Measurements from ENCODE around the gene CCNQ. TPM values are rescaled to one million over a fixed set of nuclear protein-coding genes. Genes with fewer than 3 reads are reported as not detected.

Gene CCNQ
- total RNA-seq, 1 experiment from 2014 or later = 20.3 TPM

DNA sequence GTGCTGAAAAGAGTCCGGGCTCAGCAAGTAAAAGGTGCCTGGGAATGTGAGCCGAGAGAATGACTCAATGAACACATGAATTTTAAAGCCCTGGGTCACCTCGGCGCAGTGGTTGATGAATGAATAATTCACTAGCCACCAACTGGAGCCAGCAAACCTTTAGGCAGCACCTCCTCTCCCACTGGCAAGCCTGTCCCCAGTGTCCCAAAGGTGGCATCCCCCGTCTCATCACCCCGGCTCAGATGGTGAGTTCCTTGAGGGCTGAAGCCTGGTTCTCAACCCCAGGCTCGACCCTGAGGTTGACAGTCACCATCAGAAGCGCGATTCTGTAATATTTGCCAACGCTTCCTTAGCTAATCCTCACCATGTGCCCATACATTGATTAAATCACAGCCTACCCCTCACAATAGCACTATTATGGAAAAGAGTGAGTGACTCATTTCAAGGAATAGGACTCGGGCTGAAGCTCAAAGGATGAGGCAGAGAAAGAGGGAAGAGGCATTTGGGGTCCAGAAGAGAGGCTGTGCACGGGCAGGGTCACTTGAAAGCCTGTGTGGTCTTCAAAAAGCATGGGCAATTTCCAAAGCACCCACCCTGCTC is 2.7 kb upstream of the CCNQ start:
- ChIA-PET CTCF (no interaction called here), RAD21 (ENCODE audit: low non-redundant PET in 1 of 2, low total read pairs in 2 of 2, uncharacterized antibody in 2 of 2, unreplicated experiment in 2 of 2) (no interaction called here), POLR2A (no interaction called here)
- H3K9ac ChIP-seq (ENCODE audit: low read length) = no peak overlapping the region
- H3K27ac ChIP-seq (ENCODE audit: low read depth, low read length) = no peak overlapping the region
- H3K4me3 ChIP-seq (replicated peaks in 1 of 2; ENCODE audit: low read depth in 1 of 2, low read length in 2 of 2) = no peak overlapping the region
- H3K27me3 ChIP-seq (ENCODE audit: insufficient read depth, low read length) = no peaks in the 10 kb centered on the region
- no peaks in the 10 kb centered on the region for H4K20me1 ChIP-seq (ENCODE audit: insufficient read depth)
- DNase-seq (ENCODE audit: low read depth, low spot score) (no peak), ATAC-seq (no peak)
- no TSS peak for BruUV-seq (replicated peaks)
- intact Hi-C loops (cut with micrococcal nuclease) = no loop called here
- H3K4me2 ChIP-seq (ENCODE audit: low read length) = no peak overlapping the region
- H3K9me2 ChIP-seq (ENCODE audit: insufficient read depth) = no peaks in the 10 kb centered on the region
- peaks cover 4 to 16% of the 10 kb centered on the region in 2 experiments; a peak in 2 of 4 replicates for H3K4me1 ChIP-seq (ENCODE audit: control insufficient read depth in 1 of 2, insufficient read depth in 2 of 2, low read length in 2 of 2)
- H3K36me3 ChIP-seq (ENCODE audit: control insufficient read depth in 1 of 2, insufficient read depth in 2 of 2, low read length in 2 of 2) = no peaks in the 10 kb centered on the region
- no peaks in the 10 kb centered on the region for H3K9me3 ChIP-seq (ENCODE audit: control insufficient read depth in 1 of 2, insufficient read depth in 1 of 2, low read depth in 1 of 2, low read length in 2 of 2)
- H2AFZ ChIP-seq (ENCODE audit: low read depth, low read length, poor library complexity, severe bottlenecking) = no peak overlapping the region
- peaks cover 19% of the 10 kb centered on the region for H3K79me2 ChIP-seq (ENCODE audit: insufficient read depth, low read length)
- TF ChIP-seq, protein P1, sequence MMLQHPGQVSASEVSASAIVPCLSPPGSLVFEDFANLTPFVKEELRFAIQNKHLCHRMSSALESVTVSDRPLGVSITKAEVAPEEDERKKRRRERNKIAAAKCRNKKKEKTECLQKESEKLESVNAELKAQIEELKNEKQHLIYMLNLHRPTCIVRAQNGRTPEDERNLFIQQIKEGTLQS (IDR thresholded peaks at IDR 0.05) = no peak
- TF ChIP-seq TCF7L2 (IDR thresholded peaks at IDR 0.05; ENCODE audit: borderline replicate concordance, extremely low read depth, insufficient read depth, insufficient read length) = no peak
- TF ChIP-seq YY1 (IDR thresholded peaks at IDR 0.05; ENCODE audit: extremely low read depth, insufficient replicate concordance, low read depth, low read length) = no peak
- TF ChIP-seq POLR2AphosphoS5 (IDR thresholded peaks at IDR 0.05; ENCODE audit: low read depth, low read length) = no peak
- no peak for TF ChIP-seq EZH2 (IDR thresholded peaks at IDR 0.05)
- TF ChIP-seq ELF1 (IDR thresholded peaks at IDR 0.05; ENCODE audit: borderline replicate concordance, low read depth) = no peak
- TF ChIP-seq, protein P2, sequence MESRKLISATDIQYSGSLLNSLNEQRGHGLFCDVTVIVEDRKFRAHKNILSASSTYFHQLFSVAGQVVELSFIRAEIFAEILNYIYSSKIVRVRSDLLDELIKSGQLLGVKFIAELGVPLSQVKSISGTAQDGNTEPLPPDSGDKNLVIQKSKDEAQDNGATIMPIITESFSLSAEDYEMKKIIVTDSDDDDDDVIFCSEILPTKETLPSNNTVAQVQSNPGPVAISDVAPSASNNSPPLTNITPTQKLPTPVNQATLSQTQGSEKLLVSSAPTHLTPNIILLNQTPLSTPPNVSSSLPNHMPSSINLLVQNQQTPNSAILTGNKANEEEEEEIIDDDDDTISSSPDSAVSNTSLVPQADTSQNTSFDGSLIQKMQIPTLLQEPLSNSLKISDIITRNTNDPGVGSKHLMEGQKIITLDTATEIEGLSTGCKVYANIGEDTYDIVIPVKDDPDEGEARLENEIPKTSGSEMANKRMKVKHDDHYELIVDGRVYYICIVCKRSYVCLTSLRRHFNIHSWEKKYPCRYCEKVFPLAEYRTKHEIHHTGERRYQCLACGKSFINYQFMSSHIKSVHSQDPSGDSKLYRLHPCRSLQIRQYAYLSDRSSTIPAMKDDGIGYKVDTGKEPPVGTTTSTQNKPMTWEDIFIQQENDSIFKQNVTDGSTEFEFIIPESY (IDR thresholded peaks at IDR 0.05; ENCODE audit: extremely low read depth, insufficient replicate concordance, low read length) = no peak
- TF ChIP-seq, protein P3, sequence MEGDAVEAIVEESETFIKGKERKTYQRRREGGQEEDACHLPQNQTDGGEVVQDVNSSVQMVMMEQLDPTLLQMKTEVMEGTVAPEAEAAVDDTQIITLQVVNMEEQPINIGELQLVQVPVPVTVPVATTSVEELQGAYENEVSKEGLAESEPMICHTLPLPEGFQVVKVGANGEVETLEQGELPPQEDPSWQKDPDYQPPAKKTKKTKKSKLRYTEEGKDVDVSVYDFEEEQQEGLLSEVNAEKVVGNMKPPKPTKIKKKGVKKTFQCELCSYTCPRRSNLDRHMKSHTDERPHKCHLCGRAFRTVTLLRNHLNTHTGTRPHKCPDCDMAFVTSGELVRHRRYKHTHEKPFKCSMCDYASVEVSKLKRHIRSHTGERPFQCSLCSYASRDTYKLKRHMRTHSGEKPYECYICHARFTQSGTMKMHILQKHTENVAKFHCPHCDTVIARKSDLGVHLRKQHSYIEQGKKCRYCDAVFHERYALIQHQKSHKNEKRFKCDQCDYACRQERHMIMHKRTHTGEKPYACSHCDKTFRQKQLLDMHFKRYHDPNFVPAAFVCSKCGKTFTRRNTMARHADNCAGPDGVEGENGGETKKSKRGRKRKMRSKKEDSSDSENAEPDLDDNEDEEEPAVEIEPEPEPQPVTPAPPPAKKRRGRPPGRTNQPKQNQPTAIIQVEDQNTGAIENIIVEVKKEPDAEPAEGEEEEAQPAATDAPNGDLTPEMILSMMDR (IDR thresholded peaks at IDR 0.05 in 2 of 3, conservative IDR thresholded peaks at IDR 0.05 in 1 of 3; ENCODE audit: borderline replicate concordance in 1 of 3, insufficient read depth in 1 of 3, low read depth in 2 of 3, low read length in 2 of 3) = no peak
- no peak for TF ChIP-seq ZNF274 (IDR thresholded peaks at IDR 0.05; ENCODE audit: low read depth, low read length)
- TF ChIP-seq CBX3 (IDR thresholded peaks at IDR 0.05; ENCODE audit: low read depth) = no peak
- TF ChIP-seq, protein P4, sequence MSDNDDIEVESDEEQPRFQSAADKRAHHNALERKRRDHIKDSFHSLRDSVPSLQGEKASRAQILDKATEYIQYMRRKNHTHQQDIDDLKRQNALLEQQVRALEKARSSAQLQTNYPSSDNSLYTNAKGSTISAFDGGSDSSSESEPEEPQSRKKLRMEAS (IDR thresholded peaks at IDR 0.05) = no peak
- TF ChIP-seq SIN3A (IDR thresholded peaks at IDR 0.05; ENCODE audit: low read depth) = no peak
- no peak for TF ChIP-seq EGR1 (IDR thresholded peaks at IDR 0.05; ENCODE audit: low read depth)
- TF ChIP-seq, protein P5, sequence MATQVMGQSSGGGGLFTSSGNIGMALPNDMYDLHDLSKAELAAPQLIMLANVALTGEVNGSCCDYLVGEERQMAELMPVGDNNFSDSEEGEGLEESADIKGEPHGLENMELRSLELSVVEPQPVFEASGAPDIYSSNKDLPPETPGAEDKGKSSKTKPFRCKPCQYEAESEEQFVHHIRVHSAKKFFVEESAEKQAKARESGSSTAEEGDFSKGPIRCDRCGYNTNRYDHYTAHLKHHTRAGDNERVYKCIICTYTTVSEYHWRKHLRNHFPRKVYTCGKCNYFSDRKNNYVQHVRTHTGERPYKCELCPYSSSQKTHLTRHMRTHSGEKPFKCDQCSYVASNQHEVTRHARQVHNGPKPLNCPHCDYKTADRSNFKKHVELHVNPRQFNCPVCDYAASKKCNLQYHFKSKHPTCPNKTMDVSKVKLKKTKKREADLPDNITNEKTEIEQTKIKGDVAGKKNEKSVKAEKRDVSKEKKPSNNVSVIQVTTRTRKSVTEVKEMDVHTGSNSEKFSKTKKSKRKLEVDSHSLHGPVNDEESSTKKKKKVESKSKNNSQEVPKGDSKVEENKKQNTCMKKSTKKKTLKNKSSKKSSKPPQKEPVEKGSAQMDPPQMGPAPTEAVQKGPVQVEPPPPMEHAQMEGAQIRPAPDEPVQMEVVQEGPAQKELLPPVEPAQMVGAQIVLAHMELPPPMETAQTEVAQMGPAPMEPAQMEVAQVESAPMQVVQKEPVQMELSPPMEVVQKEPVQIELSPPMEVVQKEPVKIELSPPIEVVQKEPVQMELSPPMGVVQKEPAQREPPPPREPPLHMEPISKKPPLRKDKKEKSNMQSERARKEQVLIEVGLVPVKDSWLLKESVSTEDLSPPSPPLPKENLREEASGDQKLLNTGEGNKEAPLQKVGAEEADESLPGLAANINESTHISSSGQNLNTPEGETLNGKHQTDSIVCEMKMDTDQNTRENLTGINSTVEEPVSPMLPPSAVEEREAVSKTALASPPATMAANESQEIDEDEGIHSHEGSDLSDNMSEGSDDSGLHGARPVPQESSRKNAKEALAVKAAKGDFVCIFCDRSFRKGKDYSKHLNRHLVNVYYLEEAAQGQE (IDR thresholded peaks at IDR 0.05; ENCODE audit: low read depth) = no peak
- no peak for TF ChIP-seq SP1 (IDR thresholded peaks at IDR 0.05; ENCODE audit: low read depth)
- TF ChIP-seq SRF (IDR thresholded peaks at IDR 0.05; ENCODE audit: low read depth) = no peak
